Left forelimb (tissue), 1 donor: Measurements from ENCODE around the gene HIVEP1.

Source experiments
- DNase-seq: peaks from one replicate; pipeline ENCODE4 v3.0.0-alpha.2; 2018; ENCODE audit warnings: low spot score

HIVEP1 gene

GRCh38 chr6:12012038-12012557 is at the start of gene HIVEP1:
TSS of gene HIVEP1 (plus strand) at chr6:12012312. CDS start at chr6:12015629, 3,317 bp downstream.
- no peak for DNase-seq

GRCh38 chr6:11963756-11964500 is 48.2 kb upstream of the HIVEP1 start:
- DNase-seq = no peak

- no peak for DNase-seq
Observed at GRCh38 chr6:11964729-11965335, 47.3 kb upstream of the HIVEP1 start.

GRCh38 chr6:11965499-11965898 is 46.6 kb upstream of the HIVEP1 start:
- DNase-seq = no peak

GRCh38 chr6:11968241-11968806 is 43.8 kb upstream of the HIVEP1 start:
- DNase-seq = no peak

- DNase-seq = no peak
Observed at GRCh38 chr6:11969092-11969491, 43.0 kb upstream of the HIVEP1 start.

GRCh38 chr6:11970114-11970513 is 42.0 kb upstream of the HIVEP1 start:
- DNase-seq = no peak

GRCh38 chr6:11971154-11971553 is 41.0 kb upstream of the HIVEP1 start:
- DNase-seq = no peak

- DNase-seq = no peak
Observed at GRCh38 chr6:11972270-11972669, 39.8 kb upstream of the HIVEP1 start.

GRCh38 chr6:11972806-11973205 is 39.3 kb upstream of the HIVEP1 start:
- DNase-seq = no peak

- DNase-seq = no peak
Observed at GRCh38 chr6:11973238-11973637, 38.9 kb upstream of the HIVEP1 start.

- DNase-seq = no peak
Observed at GRCh38 chr6:11974089-11974488, 38.0 kb upstream of the HIVEP1 start.

- DNase-seq = no peak
Observed at GRCh38 chr6:11975353-11975977, 36.6 kb upstream of the HIVEP1 start.

GRCh38 chr6:11976489-11976888 is 35.6 kb upstream of the HIVEP1 start:
- no peak for DNase-seq

- no peak for DNase-seq
Observed at GRCh38 chr6:11977193-11977592, 34.9 kb upstream of the HIVEP1 start.

- DNase-seq = no peak
Observed at GRCh38 chr6:11977738-11978137, 34.4 kb upstream of the HIVEP1 start.

GRCh38 chr6:11978169-11978987 is 33.7 kb upstream of the HIVEP1 start:
- no peak for DNase-seq

- DNase-seq = no peak
Observed at GRCh38 chr6:11979866-11980265, 32.2 kb upstream of the HIVEP1 start.

- no peak for DNase-seq
Observed at GRCh38 chr6:11983306-11983705, 28.8 kb upstream of the HIVEP1 start.

- no peak for DNase-seq
Observed at GRCh38 chr6:11987386-11987785, 24.7 kb upstream of the HIVEP1 start.

GRCh38 chr6:11989386-11989785 is 22.7 kb upstream of the HIVEP1 start:
- DNase-seq = no peak

- no peak for DNase-seq
Observed at GRCh38 chr6:11992086-11992485, 20.0 kb upstream of the HIVEP1 start.
